Measurements from ENCODE around the gene CEBPZ.

DNA sequence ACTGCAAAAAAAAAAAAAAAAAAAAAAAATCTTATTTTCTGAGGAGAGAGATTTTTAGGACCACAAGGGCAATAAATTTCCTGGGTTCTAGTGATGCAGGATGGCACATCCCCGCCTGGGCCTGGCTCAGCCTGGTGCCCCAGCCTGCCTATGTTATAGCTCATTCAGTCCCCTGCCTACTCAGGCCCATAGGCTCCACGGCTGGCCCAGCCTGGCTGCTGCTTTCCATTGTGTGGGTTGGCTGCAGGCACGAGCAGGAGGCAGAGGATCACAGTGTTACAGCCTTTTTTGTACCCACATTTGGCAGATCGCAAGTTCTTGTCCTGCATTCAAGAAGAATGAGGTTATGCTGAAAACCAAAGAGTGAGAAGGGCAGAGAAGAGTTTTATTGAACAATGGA is 40.1 kb downstream of the CEBPZ start:
- TF ChIP-seq POLR2A (IDR thresholded peaks at IDR 0.05) = no peak
- TF ChIP-seq, protein P1, sequence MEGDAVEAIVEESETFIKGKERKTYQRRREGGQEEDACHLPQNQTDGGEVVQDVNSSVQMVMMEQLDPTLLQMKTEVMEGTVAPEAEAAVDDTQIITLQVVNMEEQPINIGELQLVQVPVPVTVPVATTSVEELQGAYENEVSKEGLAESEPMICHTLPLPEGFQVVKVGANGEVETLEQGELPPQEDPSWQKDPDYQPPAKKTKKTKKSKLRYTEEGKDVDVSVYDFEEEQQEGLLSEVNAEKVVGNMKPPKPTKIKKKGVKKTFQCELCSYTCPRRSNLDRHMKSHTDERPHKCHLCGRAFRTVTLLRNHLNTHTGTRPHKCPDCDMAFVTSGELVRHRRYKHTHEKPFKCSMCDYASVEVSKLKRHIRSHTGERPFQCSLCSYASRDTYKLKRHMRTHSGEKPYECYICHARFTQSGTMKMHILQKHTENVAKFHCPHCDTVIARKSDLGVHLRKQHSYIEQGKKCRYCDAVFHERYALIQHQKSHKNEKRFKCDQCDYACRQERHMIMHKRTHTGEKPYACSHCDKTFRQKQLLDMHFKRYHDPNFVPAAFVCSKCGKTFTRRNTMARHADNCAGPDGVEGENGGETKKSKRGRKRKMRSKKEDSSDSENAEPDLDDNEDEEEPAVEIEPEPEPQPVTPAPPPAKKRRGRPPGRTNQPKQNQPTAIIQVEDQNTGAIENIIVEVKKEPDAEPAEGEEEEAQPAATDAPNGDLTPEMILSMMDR (IDR thresholded peaks at IDR 0.05) = no peak
